GM23338 (cell line): Measurements from ENCODE around the gene TBX10.
A peak's percentile ranks its signal among the peaks of the same experiment; 100 is the strongest.

Experiments
- EZH2 ChIP-seq: fragments of 200-600 bp; sonication (generic); IDR thresholded peaks from one replicate; pipeline ENCODE4 v1.8.0; 2017; ENCODE audit warnings: antibody characterized with exemption, mild to moderate bottlenecking, low read depth; ENCODE audit not compliant: unreplicated experiment
- EZH2phosphoT487 ChIP-seq: fragments of 200-600 bp; sonication (generic); IDR thresholded peaks from one replicate; pipeline ENCODE4 v1.8.1; 2018; ENCODE audit warnings: antibody characterized with exemption; ENCODE audit not compliant: unreplicated experiment
- JUNB ChIP-seq: IDR thresholded peaks from one replicate; pipeline ENCODE4 v1.6.1; 2016; ENCODE audit warnings: antibody characterized with exemption; ENCODE audit not compliant: unreplicated experiment
- NANOG ChIP-seq: IDR thresholded peaks from 2 replicates; pipeline ENCODE4 v1.6.1; 2016; ENCODE audit warnings: antibody characterized with exemption, borderline replicate concordance
- POLR2AphosphoS5 ChIP-seq: IDR thresholded peaks from 2 replicates; pipeline ENCODE4 v1.6.1; 2016; ENCODE audit warnings: antibody characterized with exemption, low read depth
- ZNF114 ChIP-seq: fragments of 250-450 bp; sonication (Bioruptor Pico); IDR thresholded peaks from 2 replicates; pipeline ENCODE4 v1.5.0; 2020; ENCODE audit warnings: mild to moderate bottlenecking, moderate library complexity
- TF ChIP-seq, protein P1 (sequence below), 2 experiments: fragments of 200-600 bp in 1 of 2; sonication (generic) in 1 of 2; conservative IDR thresholded peaks; 2 replicates each; pipeline versions ENCODE4 v1.5.1 to v1.6.1; 2016 to 2017; ENCODE audit warnings: antibody characterized with exemption in 2 of 2, low read depth in 2 of 2, mild to moderate bottlenecking in 2 of 2, moderate library complexity in 1 of 2
- TF ChIP-seq, protein P2 (sequence below): IDR thresholded peaks from one replicate; pipeline ENCODE4 v1.6.1; 2018; ENCODE audit warnings: antibody characterized with exemption; ENCODE audit not compliant: unreplicated experiment
- TF ChIP-seq, protein P3 (sequence below): IDR thresholded peaks from 2 replicates; pipeline ENCODE4 v1.6.1; 2016; ENCODE audit warnings: antibody characterized with exemption

DNA sequence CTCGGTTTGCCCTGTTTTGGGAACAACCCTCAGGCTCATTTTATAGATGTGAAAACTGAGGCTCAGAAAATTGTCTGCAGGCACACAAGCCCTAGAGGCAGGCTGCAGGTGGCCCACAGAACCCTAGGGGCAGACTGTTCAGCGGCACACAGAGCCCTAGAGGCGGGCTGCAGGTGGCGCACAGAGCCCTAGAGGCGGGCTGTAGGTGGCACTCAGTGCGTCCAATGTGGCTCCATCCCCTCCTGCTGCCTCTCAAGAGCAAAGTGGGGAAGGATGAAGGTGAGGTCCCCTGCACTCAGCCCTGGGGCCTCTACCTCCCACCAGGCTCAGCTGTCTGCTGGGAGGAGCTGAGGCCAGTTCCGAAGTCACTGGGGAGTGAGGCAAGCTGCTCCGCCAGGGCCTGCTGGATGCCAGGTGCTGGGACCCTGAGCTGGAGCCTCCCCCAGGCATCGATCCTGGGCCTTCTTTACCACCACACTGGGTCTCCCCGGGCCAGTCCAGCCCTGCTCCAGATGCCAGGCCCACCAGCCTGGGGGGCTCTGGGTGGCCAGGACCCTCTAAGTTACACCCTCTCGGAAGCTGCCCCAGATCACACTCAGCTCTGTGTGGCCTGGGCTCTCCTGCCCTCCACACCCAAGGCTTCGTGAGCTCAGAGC lies 8.7 kb upstream of the TBX10 start:
- TF ChIP-seq, protein P1, sequence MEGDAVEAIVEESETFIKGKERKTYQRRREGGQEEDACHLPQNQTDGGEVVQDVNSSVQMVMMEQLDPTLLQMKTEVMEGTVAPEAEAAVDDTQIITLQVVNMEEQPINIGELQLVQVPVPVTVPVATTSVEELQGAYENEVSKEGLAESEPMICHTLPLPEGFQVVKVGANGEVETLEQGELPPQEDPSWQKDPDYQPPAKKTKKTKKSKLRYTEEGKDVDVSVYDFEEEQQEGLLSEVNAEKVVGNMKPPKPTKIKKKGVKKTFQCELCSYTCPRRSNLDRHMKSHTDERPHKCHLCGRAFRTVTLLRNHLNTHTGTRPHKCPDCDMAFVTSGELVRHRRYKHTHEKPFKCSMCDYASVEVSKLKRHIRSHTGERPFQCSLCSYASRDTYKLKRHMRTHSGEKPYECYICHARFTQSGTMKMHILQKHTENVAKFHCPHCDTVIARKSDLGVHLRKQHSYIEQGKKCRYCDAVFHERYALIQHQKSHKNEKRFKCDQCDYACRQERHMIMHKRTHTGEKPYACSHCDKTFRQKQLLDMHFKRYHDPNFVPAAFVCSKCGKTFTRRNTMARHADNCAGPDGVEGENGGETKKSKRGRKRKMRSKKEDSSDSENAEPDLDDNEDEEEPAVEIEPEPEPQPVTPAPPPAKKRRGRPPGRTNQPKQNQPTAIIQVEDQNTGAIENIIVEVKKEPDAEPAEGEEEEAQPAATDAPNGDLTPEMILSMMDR (conservative IDR thresholded peaks at IDR 0.05; ENCODE audit: low read depth in 2 of 2): peak; percentile 61 to 78
- TF ChIP-seq POLR2AphosphoS5 (no peak), NANOG (no peak), EZH2 (no peak), EZH2phosphoT487 (no peak), ZNF114 (CRISPR knock-in tag) (no peak), JUNB (no peak)
- TF ChIP-seq, protein P2, sequence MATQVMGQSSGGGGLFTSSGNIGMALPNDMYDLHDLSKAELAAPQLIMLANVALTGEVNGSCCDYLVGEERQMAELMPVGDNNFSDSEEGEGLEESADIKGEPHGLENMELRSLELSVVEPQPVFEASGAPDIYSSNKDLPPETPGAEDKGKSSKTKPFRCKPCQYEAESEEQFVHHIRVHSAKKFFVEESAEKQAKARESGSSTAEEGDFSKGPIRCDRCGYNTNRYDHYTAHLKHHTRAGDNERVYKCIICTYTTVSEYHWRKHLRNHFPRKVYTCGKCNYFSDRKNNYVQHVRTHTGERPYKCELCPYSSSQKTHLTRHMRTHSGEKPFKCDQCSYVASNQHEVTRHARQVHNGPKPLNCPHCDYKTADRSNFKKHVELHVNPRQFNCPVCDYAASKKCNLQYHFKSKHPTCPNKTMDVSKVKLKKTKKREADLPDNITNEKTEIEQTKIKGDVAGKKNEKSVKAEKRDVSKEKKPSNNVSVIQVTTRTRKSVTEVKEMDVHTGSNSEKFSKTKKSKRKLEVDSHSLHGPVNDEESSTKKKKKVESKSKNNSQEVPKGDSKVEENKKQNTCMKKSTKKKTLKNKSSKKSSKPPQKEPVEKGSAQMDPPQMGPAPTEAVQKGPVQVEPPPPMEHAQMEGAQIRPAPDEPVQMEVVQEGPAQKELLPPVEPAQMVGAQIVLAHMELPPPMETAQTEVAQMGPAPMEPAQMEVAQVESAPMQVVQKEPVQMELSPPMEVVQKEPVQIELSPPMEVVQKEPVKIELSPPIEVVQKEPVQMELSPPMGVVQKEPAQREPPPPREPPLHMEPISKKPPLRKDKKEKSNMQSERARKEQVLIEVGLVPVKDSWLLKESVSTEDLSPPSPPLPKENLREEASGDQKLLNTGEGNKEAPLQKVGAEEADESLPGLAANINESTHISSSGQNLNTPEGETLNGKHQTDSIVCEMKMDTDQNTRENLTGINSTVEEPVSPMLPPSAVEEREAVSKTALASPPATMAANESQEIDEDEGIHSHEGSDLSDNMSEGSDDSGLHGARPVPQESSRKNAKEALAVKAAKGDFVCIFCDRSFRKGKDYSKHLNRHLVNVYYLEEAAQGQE: no peak
- TF ChIP-seq, protein P3, sequence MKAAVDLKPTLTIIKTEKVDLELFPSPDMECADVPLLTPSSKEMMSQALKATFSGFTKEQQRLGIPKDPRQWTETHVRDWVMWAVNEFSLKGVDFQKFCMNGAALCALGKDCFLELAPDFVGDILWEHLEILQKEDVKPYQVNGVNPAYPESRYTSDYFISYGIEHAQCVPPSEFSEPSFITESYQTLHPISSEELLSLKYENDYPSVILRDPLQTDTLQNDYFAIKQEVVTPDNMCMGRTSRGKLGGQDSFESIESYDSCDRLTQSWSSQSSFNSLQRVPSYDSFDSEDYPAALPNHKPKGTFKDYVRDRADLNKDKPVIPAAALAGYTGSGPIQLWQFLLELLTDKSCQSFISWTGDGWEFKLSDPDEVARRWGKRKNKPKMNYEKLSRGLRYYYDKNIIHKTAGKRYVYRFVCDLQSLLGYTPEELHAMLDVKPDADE: no peak
